NCI-H2227 treated with DMSO at 0.1 percent for 48 hours (cell line): ENCODE data around the gene LRRK1.

Source experiments
- DNase-seq: peaks from one replicate; lab custom pipeline; 2025; lab: John Stamatoyannopoulos, UW

LRRK1 gene

DNA sequence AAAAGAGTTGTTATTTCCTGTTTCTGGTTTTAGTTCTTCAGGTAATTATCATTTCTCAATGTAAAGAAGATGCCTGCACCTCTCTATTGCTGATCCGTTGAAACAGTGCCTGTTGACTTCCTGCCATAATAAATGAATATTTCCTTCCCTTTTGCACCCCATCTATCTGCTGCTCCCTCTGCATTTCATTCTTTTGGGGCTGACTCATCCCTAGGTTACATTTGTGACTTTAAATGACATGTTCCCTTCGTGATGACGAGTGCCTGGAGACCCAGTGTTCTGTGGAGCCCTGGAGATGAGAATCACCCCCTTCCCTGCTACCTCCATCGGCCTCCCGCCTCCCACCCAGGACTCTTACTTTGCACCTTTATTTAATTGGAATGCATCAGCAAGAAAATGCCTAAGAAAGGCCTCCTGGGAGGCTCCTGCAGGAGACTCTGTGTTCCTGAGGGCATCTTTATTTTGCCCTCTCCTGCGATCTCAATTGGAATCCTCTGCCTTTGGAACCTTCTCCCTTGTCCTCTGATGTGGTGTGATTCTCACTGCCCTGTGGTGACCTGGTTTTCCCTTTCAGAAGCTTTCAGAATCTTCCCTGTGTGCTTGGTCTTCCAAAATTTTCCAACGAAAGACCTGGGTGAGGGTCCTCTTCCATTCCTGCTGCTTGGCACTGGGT, 13.7 kb downstream of the LRRK1 start:
- DNase-seq, result no peak

DNA sequence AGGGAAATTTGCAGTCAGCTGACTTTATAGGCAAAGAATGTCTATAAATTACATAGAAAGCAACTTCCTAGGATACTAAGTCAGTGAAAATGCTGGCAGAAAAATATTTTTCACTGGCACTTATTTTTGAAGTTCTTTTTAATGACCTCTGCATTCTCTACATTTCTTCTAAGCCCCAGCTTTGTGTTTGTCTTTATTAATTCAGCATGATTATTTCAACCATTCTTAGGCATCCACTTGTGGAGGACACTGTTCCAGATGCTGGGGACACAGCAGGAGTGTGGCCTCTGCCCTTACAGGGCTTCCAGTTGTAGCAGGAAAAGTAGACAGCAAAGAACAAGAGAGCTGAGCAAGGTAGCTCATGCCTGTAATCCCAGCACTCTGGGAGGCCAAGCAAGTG, 15.0 kb downstream of the LRRK1 start:
- DNase-seq, result no peak

DNA sequence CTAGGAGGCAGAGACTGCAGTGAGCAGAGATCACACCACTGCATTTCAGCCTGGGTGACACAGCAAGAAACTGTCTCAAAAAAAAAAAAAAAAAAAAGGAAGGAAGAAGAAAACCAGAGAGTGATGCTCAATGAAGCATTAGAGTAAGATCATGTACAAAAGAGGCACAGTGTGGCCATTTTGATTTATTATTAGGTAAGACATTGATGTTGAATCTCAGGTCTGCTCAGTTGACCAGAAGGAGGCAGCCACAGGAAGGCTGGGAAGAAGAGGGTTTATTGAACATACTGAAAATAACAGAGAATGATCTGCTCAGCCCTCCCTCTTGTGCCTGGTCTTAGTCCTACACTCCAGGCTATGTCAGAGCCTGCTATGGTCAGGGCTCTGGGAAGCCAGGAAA, 15.6 kb downstream of the LRRK1 start:
- DNase-seq, result no peak

DNA sequence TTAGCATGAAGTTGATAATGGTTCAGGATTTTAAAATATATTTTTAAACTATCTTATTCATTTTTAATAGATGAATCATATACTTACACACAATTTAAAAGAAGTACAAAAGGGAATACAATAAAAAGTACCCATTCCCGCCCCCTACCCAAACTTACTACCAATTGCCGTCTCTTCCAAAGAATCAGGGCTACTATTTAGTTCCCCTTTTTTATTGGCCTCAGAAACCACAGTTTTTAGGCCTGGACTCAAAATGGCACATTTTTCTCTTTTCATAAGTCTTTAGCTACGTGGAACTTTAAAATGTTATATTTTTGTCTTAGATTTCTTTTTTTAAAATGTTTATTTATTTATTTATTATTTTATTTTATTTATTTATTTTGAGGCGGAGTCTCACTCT, 18.0 kb downstream of the LRRK1 start:
- DNase-seq, result no peak

DNA sequence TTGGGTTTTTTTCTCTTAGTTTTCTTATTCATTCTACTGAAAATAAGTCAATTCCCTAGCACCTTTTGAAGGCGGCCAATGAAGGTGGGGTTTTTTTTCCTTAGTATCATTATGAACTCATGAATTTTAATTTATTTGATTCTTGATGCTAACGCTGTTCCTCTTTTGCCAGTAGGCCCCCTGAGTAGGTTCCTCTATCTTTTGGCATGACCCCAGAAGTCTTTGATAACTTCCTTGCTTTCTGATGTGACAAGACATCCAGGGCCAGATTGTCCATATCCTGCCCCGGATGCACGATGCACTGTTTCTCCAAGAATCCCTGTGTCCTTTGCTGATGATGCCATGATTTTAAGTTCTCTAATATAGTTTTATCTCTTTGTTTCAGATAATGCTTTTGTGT, 20.6 kb downstream of the LRRK1 start:
- no peak for DNase-seq

DNA sequence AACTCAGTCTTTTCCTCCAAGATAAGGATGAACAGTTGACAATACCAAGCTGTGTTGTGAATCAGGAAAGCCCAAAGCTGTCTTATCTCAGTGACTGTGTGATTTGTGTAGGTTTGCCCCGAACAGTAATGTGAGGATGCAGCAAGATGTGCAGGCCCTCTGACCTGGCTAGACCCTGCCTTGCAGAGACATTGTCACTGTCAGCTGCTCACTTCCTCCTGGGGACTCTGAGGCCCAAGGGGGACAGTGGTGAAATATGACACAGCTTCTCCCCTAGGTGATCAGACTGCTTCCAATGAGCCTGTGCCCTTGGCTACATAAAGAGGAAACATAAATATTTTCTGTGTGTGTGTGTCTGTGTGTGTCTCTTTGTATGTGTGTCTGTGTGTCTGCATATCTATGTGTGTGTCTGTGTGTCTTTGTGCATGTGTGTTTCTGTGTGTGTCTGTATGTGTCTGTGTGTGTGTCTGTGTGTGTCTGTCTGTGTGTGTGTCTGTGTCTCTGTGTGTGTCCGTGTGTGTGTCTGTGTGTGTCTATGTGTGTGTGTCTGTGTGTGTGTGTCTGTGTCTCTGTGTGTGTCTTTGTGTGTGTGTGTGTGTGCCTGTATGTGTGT, 21.7 kb downstream of the LRRK1 start:
- DNase-seq, result no peak

DNA sequence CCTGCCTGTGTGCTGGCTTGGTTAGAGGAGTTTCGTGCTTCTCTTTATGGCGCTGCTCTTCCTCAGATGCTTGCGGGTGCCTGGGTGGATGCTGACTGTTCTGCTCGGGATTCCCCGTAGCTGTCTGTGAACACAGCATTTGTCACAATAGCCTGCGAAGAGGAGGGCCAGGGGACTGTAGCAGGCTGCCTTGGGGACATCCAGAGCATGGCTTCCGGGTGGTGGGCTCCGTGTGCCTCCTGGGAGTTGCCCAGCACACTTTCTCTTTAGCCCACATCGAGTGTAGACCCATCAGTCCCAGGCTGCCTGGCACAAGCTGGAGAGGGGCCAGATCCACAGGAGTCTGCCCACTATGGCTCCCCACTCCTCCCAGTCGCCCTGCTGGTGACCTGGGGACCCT, 22.4 kb downstream of the LRRK1 start:
- no peak for DNase-seq

DNA sequence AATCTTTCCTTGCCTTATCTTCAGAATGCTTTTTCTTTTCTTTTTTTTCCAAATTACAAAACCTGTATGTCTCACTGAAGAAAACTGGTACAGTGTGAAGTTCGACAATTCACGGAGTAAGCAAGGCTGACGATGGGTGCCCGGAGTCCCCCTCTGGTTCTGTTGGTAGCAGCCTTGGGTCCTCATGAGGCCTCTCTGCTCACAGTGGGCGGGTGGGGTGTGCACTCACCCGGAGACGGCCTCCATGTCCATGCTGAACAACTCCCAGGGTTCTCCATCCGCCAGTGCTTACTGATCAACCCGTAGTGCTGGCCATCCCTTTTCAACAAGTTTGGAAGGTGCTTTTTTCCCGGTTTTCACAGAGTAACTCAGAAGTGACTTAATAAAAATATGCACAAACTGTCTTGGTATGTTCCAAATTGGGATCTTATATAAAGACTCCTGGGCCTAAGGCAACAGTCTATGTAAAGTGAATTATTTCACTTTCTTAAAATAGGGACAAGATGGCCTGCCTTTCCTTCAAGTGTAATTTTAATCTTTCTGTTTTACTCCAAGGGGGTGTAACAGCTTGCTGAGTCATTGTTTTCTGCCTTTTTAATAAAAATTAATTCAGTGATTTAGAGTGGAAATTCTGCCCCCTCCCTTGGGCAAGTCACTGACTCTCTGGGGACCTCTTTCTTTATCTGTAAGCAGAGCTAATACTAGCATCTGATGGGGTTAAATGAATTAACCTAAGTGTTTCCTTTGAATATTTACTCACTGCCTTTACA, 23.7 kb downstream of the LRRK1 start:
- no peak for DNase-seq

DNA sequence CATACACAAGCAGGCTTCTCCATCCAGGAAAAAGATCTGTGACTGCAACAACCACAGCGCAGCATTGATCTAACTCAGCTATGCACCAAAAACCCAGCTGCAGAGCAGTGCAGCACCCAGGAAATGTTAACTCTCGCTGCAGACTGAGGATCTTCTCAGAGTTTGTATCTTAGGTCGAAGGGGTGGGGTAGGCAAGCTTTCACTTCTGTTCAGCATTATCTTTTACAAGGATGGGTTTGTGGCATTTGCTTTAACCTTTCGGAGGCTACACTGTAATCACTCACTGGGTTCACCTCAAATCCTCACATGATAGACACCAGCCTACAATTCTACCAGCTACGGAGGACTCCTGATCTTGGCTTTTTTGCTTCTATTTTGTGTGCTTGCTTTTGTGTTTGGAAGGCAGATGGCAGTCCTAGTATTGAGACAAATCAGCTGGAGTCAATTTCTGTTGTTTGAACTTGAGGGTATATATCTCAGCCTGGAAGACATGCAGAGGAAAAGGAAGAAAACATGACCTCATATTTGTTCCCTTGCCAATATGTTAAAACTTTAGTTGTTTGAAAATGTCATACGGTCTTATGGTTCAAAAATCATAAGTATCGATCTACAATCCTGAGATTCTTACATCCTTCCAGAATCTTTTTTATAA, 25.2 kb downstream of the LRRK1 start:
- no peak for DNase-seq

DNA sequence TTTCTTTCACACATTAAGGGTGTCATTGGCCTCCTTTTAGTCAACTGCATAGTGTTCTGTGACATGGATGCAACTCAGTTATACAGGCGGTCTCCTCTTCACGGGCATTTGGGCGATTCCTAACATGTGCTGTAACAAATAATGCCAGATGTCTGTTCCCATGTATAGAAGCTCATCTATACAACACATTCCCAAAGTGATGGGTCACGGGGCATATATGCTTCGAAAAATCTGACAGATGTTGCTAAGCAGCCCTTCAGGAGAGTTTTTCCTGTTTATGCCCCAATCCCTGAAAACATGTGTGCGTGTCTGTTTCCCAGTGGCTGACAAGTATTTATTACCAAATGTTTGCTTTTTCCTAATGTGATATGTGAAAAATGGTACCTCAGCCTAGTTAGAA, 25.8 kb downstream of the LRRK1 start:
- no peak for DNase-seq

DNA sequence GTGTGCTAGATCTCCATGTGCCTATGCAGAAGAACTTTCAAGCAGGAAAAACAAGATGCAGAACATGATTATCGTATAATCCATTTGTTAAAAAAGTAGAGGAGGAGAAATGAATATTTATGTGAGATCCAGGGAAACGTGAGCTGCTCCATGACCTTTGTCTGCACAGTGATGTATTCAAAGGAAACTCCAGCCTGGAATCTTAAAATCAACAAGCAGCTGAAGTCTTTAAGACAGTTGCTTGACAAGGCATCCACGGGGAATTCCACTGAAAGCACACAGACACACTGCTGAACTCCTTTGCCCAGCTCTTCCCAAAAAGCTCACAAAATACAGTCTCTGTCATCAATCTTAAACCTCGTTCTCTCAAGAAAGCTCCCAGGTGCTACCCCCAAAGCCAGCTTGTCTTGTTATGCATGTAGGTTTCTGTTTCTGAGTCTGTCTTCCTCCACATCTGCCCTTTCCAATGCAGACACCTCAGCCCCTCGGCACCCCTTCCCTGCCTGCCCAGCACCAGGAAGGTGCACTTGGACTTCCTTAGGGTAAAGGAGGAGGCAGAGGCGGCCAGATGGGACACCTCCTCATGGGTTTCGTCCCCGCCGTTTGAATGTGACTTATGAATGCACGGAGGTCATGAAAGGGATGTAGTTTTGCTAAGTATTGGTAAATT, 28.7 kb downstream of the LRRK1 start:
- DNase-seq, result no peak

DNA sequence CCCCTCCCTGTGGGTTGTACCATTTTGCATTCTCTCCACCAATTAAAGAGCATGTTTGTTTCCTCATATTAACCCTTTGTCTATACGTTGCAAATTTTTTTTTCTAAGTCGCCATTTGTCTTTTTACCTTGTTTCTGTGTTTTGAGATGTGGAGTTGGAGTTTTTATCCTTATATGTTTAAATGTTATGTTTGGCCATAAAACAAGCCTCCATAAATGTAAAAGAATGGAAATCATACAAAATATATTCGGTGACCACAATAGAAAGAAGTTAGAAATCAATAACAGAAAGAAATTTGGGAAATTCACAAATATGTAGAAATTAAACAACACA, 29.2 kb downstream of the LRRK1 start:
- no peak for DNase-seq

DNA sequence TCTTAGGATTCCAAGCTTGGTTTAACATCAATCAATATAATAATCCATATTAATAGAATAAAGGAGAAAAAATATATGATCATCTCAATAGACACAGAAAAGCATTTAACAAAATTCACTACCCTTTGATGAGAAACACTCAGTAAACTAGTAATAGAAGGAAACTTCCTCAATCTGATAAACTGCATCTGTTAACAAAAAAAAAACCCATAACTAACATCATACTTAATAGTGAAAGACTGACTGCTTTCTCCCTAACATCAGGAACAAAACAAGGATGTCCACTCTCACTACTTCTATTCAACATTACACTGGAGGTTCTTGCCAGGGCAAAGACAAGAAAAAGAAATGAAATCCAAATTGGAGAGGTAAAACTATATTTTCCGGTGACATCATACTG, 30.5 kb downstream of the LRRK1 start:
- DNase-seq, result no peak

DNA sequence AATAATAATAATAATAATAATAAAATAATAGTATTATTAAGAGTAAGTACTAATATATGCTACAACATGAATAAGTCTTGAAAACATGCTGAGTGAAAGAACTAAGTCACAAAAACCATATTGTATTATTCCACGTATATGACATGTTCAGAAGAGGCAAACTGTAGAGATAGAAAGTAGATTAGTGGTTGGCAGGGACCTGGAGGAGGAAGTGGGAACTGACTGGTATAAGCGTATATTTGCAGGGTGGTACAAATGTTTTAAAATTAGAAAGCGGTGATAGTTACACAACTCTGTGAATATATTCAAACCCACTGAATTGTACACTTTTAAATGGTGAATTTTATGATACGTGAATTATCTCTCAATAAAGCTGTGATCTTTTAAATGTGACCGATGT, 32.8 kb downstream of the LRRK1 start:
- no peak for DNase-seq

DNA sequence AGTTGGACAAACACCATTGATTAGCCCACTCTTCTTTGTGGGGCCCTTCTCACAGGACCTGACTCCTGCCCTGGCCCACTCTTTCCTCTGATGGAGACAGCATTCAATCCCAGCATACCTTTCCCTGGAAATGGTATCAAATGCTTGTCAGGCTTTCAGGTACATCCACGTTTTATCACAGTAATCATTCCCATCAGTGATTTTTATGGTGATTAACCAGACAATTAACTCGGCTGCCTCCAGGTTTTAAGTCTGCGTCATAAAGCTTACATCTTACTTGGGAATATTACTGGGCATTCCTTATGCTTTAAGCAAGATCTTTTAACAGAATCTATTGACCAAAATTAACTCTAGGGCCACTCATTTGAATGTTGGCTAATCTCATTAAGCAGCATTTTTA, 33.4 kb downstream of the LRRK1 start:
- no peak for DNase-seq

DNA sequence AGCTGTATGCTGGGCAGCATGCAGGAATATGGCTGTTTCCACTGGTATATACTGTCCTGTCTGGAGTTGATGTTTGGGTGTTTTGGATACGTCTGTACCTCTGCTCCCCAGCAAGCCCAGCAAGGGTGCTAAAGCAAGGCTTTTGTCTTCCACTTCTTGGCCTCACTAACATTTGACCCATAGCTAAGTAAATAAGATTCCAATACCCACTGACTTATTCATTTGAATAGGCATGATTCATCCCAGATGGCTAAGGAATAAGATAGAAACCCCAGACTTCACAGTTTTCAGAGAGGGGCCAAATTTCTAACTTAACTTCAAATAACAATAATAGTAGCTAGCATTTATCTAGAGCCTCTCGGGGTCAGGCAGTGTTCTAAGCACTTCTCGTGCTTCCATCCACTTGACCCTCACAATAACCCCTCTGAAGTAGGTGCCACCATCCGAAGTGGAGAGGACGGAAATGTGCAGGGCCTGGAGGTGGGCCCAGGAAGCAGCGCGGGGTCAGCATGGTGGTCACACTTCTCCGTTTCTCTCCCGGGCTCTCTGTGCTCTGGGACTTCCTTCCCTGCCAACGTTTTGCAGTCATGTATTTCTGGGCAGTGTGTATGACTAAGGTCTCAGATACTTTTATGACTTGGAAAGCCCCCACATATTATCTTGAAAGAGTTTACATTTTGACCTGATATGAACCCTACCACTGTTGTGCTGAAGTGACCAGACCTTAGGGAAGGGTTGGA, 39.3 kb downstream of the LRRK1 start:
- DNase-seq, result no peak

DNA sequence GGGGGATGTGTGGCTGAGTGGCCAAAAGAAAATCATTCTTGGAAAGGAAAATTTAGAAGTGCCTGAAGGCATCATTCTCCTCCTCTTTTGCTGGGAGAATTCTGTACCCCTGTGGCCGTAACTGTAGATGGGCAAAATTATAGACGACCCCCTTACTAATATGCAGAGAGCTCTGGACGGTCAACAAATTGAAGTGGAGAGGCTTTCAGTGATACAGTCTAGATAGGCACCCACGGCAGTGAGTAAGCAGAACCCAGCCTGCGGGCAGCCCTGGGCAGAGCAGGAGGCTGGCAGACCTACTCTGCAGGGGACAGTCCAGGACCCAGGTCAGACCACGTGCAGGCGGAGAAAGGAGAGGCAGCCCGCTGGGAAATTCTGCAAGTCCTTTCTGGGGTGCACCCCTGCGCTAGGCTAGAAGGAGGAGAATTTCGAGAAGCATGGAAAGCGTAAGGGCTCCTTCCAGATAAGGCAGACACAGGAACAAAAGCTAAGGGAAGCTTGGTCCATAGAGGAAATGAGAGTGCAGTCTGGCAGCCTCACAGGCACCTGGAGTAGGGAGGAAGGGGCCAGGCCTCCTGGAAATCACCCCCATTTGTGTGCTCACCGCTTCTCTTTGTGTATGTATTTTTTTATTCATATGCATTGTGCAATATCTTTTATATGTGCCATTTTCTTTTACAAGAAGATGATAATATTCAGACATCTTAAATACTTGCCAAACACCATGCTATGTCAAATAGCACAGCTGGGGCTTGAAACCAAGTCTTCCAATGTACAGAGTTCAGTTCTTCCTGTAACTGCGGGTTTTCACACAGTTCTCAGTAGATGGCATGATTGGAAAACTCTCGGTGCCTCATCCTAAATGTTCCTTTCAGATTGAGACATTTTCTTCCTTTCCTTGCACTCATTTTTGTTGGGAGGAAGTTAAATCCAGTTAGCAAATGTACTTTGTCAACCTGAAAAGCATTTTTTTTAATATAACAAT, 40.2 kb downstream of the LRRK1 start:
- no peak for DNase-seq

DNA sequence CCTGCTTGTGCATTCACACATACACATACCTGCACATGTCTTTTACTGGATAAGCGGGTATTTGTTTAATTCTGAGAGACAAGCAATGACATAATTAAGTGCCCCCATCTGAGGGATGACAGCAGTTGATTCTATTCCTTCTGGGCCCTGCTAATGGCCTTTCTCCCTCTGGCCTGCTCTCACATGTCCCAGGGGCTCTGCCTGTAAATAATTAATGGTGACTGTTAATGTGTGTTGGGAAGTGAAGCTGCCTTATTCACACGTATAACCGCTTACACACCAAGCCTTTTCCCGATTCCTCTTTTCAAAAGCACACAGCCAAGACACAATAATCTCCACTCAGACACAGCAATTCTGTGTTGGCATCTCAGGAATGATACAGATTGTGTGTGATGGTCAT, 47.8 kb downstream of the LRRK1 start:
- DNase-seq, result no peak

DNA sequence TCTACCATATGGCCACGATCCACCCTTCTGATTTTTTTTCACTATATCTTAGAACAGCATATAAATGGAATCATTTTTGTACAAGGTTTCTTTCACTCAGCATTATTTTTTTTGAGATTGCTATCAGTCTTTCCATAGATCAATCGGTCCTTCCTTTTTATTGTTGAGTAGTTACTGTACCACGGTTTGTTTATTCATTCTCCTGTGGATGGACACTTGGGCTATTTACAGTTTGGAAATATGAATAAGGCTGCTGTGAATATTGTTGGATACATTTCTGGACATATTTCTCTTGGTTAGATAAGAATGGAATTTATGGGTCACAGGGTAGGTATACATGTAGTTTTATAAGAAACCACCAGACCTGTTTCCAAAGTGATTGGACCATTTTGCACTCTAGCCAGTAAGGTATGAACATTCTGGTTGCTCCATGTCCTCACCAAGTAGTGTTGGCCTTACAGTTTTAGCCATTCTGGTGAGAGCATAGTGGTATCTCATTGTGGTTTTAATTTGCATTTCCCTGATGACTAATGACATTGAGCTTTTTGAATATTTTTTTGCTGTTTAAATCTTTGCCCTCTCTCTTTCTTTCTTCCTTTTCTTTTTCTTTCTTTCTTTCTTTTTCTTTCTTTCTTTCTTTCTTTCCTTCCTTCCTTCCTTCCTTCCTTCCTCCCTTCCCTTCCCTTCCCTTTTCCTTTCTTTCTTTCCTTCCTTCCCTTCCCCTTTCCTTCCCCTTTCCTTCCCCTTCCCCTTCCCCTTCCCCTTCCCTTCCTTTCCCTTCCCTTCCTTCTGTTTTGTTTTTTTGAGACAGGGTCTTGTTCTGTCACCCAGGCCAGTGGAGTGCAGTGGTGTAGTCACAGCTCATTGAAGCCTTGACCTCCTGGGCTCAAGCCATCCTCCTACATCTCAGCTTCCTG, 49.2 kb downstream of the LRRK1 start:
- DNase-seq, result no peak

DNA sequence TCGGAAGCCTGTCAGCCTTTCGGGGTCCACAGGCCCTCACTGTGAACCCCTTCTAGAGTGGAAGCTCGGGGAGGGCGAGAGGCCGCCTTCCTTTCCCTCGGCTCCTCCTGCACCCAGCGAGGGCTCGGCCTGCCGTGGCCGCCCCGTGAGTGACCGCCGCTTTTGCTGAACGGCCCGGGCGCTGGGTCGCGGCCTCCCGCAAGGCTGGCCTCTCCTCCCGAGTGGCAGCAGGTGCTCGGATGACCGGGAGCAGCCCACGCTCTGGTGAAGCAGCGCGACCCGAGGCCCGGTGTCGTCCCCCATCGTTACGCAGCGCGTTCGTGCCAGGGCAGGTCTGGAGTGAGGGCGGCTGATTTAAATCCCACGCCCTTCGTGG, 53.8 kb downstream of the LRRK1 start:
- DNase-seq, result no peak
